Measurements from ENCODE around the gene ANG. TPM values are rescaled to one million over a fixed set of nuclear protein-coding genes. Genes with fewer than 3 reads are reported as not detected.
"Not testable (repeated sequence)": the region's sequence is repeated elsewhere in the genome, so short reads cannot be mapped to it uniquely, and the experiment has no call there.

The ANG gene
- total and polyA plus RNA-seq, 2 donors: 7.8 to 47.3 TPM

- Histone ChIP-seq H3K27ac (ENCODE audit: low read depth) (no peak overlapping the region), H3K36me3 (ENCODE audit: insufficient read depth) (no peaks in the 10 kb centered on the region), H3K4me1 (ENCODE audit: insufficient read depth) (no peaks in the 10 kb centered on the region), H3K4me3 (ENCODE audit: low read depth, low read length) (no peak overlapping the region)
- no peak for DNase-seq (ENCODE audit: extremely low spot score)
- 80% methylated on average over 1 of the region's 1 CpG for WGBS
These were observed 38.0 kb downstream of the ANG start for GRCh38 chr14:20726531-20726930.

- no peak for DNase-seq (ENCODE audit: extremely low spot score)
- H3K36me3 ChIP-seq (ENCODE audit: insufficient read depth): no peaks in the 10 kb centered on the region
- no peak overlapping the region for H3K4me3 ChIP-seq (ENCODE audit: low read depth, low read length)
- H3K4me1 ChIP-seq (ENCODE audit: insufficient read depth): no peaks in the 10 kb centered on the region
- 68% methylated on average over 6 of the region's 6 CpGs for WGBS
- H3K27ac ChIP-seq (ENCODE audit: low read depth): no peak overlapping the region
These were observed 42.3 kb downstream of the ANG start for GRCh38 chr14:20730891-20731290.

GRCh38 chr14:20732477-20732876 is 43.9 kb downstream of the ANG start:
- Histone ChIP-seq H3K4me1 (ENCODE audit: insufficient read depth) (no peaks in the 10 kb centered on the region), H3K27ac (ENCODE audit: low read depth) (no peak overlapping the region), H3K4me3 (ENCODE audit: low read depth, low read length) (no peak overlapping the region), H3K36me3 (ENCODE audit: insufficient read depth) (no peaks in the 10 kb centered on the region)
- no peak for DNase-seq (ENCODE audit: extremely low spot score)
- 92% methylated on average over 5 of the region's 5 CpGs for WGBS

GRCh38 chr14:20732979-20733635 is 44.5 kb downstream of the ANG start:
- H3K4me1 ChIP-seq (ENCODE audit: insufficient read depth): no peaks in the 10 kb centered on the region
- no peak for DNase-seq (ENCODE audit: extremely low spot score)
- no peak overlapping the region for H3K27ac ChIP-seq (ENCODE audit: low read depth)
- WGBS: 67% methylated on average over 6 of the region's 6 CpGs
- no peak overlapping the region for H3K4me3 ChIP-seq (ENCODE audit: low read depth, low read length)
- no peaks in the 10 kb centered on the region for H3K36me3 ChIP-seq (ENCODE audit: insufficient read depth)

GRCh38 chr14:20733684-20734429 is 45.3 kb downstream of the ANG start:
- no peaks in the 10 kb centered on the region for H3K4me1 ChIP-seq (ENCODE audit: insufficient read depth)
- no peak for DNase-seq (ENCODE audit: extremely low spot score)
- no peak overlapping the region for H3K4me3 ChIP-seq (ENCODE audit: low read depth, low read length)
- 44% methylated on average over 6 of the region's 6 CpGs for WGBS
- no peak overlapping the region for H3K27ac ChIP-seq (ENCODE audit: low read depth)
- no peaks in the 10 kb centered on the region for H3K36me3 ChIP-seq (ENCODE audit: insufficient read depth)

GRCh38 chr14:20734430-20734806 is 45.9 kb downstream of the ANG start:
- DNase-seq (ENCODE audit: extremely low spot score): no peak
- H3K27ac ChIP-seq (ENCODE audit: low read depth): no peak overlapping the region
- 25% methylated on average over 4 of the region's 4 CpGs for WGBS
- H3K36me3 ChIP-seq (ENCODE audit: insufficient read depth): no peaks in the 10 kb centered on the region
- H3K4me1 ChIP-seq (ENCODE audit: insufficient read depth): no peaks in the 10 kb centered on the region
- no peak overlapping the region for H3K4me3 ChIP-seq (ENCODE audit: low read depth, low read length)

- not testable (repeated sequence) for H3K4me3 ChIP-seq (ENCODE audit: low read depth, low read length); H3K36me3 ChIP-seq (ENCODE audit: insufficient read depth); DNase-seq (ENCODE audit: extremely low spot score); H3K4me1 ChIP-seq (ENCODE audit: insufficient read depth); H3K27ac ChIP-seq (ENCODE audit: low read depth)
- WGBS: 95% methylated on average over 7 of the region's 7 CpGs
These were observed 49.7 kb downstream of the ANG start for GRCh38 chr14:20738292-20738691.

GRCh38 chr14:20742132-20742531 is 53.6 kb downstream of the ANG start:
- DNase-seq (ENCODE audit: extremely low spot score): no peak
- Histone ChIP-seq H3K36me3 (ENCODE audit: insufficient read depth) (no peaks in the 10 kb centered on the region), H3K4me1 (ENCODE audit: insufficient read depth) (no peaks in the 10 kb centered on the region), H3K27ac (ENCODE audit: low read depth) (no peak overlapping the region), H3K4me3 (ENCODE audit: low read depth, low read length) (no peak overlapping the region)
- 81% methylated on average over 4 of the region's 4 CpGs for WGBS

GRCh38 chr14:20743556-20743955 is 55.0 kb downstream of the ANG start:
- WGBS: 75% methylated on average over 2 of the region's 2 CpGs
- H3K36me3 ChIP-seq (ENCODE audit: insufficient read depth): no peaks in the 10 kb centered on the region
- H3K27ac ChIP-seq (ENCODE audit: low read depth): no peak overlapping the region
- peak; percentile 46 for DNase-seq (ENCODE audit: extremely low spot score)
- no peaks in the 10 kb centered on the region for H3K4me1 ChIP-seq (ENCODE audit: insufficient read depth)
- H3K4me3 ChIP-seq (ENCODE audit: low read depth, low read length): no peak overlapping the region

Small RNA genes lying within 50 kb of the gene (small RNA-seq; reads per million reads assigned to genes)
- not detected for gene RF00019

Other genes starting within 250 kb of the ANG start
- gene OSGEP, start 234.0 kb upstream of the ANG start, total RNA-seq: 28.4 TPM
- 41.1 TPM for gene OSGEP, start 234.0 kb upstream of the ANG start, polyA plus RNA-seq
- 21.2 TPM for gene APEX1, start 233.5 kb upstream of the ANG start, total RNA-seq
- 147 TPM for gene APEX1, start 233.5 kb upstream of the ANG start, polyA plus RNA-seq
- 11.9 TPM for gene PIP4P1, start 227.3 kb upstream of the ANG start, total RNA-seq
- gene PIP4P1, start 227.3 kb upstream of the ANG start, polyA plus RNA-seq: 40.8 TPM
- gene PNP, start 219.4 kb upstream of the ANG start, total RNA-seq: 12.5 TPM
- gene PNP, start 219.4 kb upstream of the ANG start, polyA plus RNA-seq: 25.9 TPM
- gene RNASE10, start 183.2 kb upstream of the ANG start, total RNA-seq: not detected
- gene RNASE10, start 183.2 kb upstream of the ANG start, polyA plus RNA-seq: 0.20 TPM
- gene RNASE9, start 127.7 kb upstream of the ANG start, total RNA-seq: not detected
- not detected for gene RNASE9, start 127.7 kb upstream of the ANG start, polyA plus RNA-seq
- gene RNASE11, start 100.8 kb upstream of the ANG start, total RNA-seq: not detected
- not detected for gene RNASE11, start 100.8 kb upstream of the ANG start, polyA plus RNA-seq
- gene RNASE12, start 97.4 kb upstream of the ANG start, total RNA-seq: not detected
- gene RNASE12, start 97.4 kb upstream of the ANG start, polyA plus RNA-seq: not detected
- not detected for gene OR6S1, start 47.1 kb upstream of the ANG start, total RNA-seq
- gene OR6S1, start 47.1 kb upstream of the ANG start, polyA plus RNA-seq: not detected
- 39.5 TPM for gene RNASE4, start 4.2 kb upstream of the ANG start, total RNA-seq
- 135 TPM for gene RNASE4, start 4.2 kb upstream of the ANG start, polyA plus RNA-seq
- gene EDDM3A, start 57.1 kb downstream of the ANG start, total RNA-seq: not detected
- not detected for gene EDDM3A, start 57.1 kb downstream of the ANG start, polyA plus RNA-seq
- not detected for gene EDDM3B, start 79.6 kb downstream of the ANG start, total RNA-seq
- gene EDDM3B, start 79.6 kb downstream of the ANG start, polyA plus RNA-seq: not detected
- 5.6 TPM for gene RNASE6, start 92.5 kb downstream of the ANG start, total RNA-seq
- gene RNASE6, start 92.5 kb downstream of the ANG start, polyA plus RNA-seq: 18.0 TPM
- 139 TPM for gene RNASE1, start 114.1 kb downstream of the ANG start, total RNA-seq
- 323 TPM for gene RNASE1, start 114.1 kb downstream of the ANG start, polyA plus RNA-seq
- not detected for gene RNASE3, start 202.6 kb downstream of the ANG start, total RNA-seq
- gene RNASE3, start 202.6 kb downstream of the ANG start, polyA plus RNA-seq: not detected